Measurements from ENCODE around the gene KRTAP3-3.
"Not testable (repeated sequence)": the region's sequence is repeated elsewhere in the genome, so short reads cannot be mapped to it uniquely, and the experiment has no call there.

The KRTAP3-3 gene

GRCh38 chr17:40993839-40994238, at the start of gene KRTAP3-3:
Gene KRTAP3-3 (minus strand): TSS chr17:40994164. CDS start chr17:40994097, 67 bp downstream.
- no peak within 1 kb of the TSS for H3K27ac Mint-ChIP-seq (ENCODE audit: low read depth)
- no peaks in the 10 kb centered on the region for H3K36me3 Mint-ChIP-seq (ENCODE audit: insufficient read depth)
- DNase-seq (ENCODE audit: low spot score in 2 of 2) (no peak), ATAC-seq (replicated peaks; ENCODE audit: extremely low read depth, poor library complexity, severe bottlenecking) (no peak)
- H3K9me3 Mint-ChIP-seq, result no peaks in the 10 kb centered on the region
- peaks cover 85% of the 10 kb centered on the region for H3K27me3 Mint-ChIP-seq
- H3K4me3 Mint-ChIP-seq, result no peak within 1 kb of the TSS
- no peaks in the 10 kb centered on the region for H3K4me1 Mint-ChIP-seq

DNA sequence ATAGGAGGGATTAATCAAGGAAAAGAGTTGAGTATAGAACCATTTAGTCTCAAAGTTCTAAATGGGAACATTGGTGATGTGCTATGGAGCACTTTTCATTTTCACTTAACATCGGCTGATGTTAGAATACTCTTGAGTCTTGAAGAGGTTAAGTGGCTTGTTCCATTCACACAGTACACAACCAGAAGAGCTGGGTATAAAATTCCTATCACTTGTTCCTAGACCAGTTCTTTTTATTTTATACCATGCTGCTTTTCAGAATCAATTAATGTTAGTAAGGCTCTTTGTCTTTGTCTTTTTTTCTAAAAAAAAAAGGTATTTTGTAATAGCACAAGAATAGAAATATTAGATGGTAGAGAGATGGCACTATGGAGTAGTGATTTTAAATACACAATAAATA, 49.0 kb upstream of the KRTAP3-3 start:
- Mint-ChIP-seq H3K36me3 (ENCODE audit: insufficient read depth) (no peaks in the 10 kb centered on the region), H3K9me3 (no peaks in the 10 kb centered on the region), H3K4me1 (no peaks in the 10 kb centered on the region), H3K27ac (ENCODE audit: low read depth) (no peak overlapping the region), H3K4me3 (no peak overlapping the region), H3K27me3 (peaks cover 67% of the 10 kb centered on the region)
- no peak for ATAC-seq (replicated peaks; ENCODE audit: extremely low read depth, poor library complexity, severe bottlenecking)
- no peak for DNase-seq (ENCODE audit: low spot score in 2 of 2)

DNA sequence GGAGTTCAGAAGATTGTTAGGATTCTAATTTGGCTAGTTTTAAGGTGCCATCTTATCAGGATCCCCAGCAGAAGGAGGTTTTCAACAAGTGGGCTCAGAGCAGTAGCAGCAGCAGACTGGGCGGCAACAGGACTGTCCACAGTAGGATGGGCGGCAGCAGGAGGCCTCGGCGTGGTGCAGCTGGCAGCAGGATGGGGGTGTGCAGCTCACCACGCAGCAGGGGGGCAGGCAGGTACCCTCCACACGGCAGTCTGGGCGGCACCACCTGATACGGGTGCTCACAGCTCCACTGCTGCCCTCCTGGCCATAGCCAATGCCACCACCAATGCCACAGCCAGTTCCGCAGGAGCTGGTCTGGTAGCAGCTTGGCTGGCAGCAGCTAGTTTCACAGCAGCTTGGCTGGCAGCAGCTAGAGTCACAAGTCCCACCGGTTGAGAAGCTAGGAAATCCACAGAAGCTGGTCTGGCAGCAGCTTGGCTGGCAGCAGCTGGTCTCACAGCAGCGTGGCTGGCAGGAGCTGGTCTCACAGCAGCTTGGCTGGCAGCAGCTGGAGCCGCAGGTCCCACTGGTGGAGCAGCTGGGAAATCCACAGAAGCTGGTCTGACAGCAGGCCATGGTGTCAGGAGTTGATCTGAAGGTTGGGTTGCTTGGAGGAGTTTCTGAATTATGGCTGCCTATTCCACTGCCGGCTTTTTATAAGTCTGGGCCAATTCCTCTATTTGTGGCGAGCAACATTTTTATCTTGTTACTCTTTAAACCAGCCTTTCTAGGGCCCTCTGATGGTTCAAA, 47.0 kb upstream of the KRTAP3-3 start, which contains the start of gene KRTAP1-1:
KRTAP1-1 (minus strand) TSS at position 668 of the 789 bp plus-strand sequence; CDS start at position 615, 53 bp downstream.
- H3K4me1 Mint-ChIP-seq; H3K4me3 Mint-ChIP-seq; H3K9me3 Mint-ChIP-seq; H3K36me3 Mint-ChIP-seq (ENCODE audit: insufficient read depth); DNase-seq (ENCODE audit: low spot score in 2 of 2); H3K27ac Mint-ChIP-seq (ENCODE audit: low read depth); ATAC-seq (replicated peaks; ENCODE audit: extremely low read depth, poor library complexity, severe bottlenecking): not testable (repeated sequence)
- peaks cover 61% of the 10 kb centered on the region for H3K27me3 Mint-ChIP-seq

GRCh38 chr17:41037853-41038350, 43.9 kb upstream of the KRTAP3-3 start:
- H3K4me1 Mint-ChIP-seq, result no peaks in the 10 kb centered on the region
- no peak overlapping the region for H3K27ac Mint-ChIP-seq (ENCODE audit: low read depth)
- ATAC-seq (replicated peaks; ENCODE audit: extremely low read depth, poor library complexity, severe bottlenecking) (no peak), DNase-seq (ENCODE audit: low spot score in 2 of 2) (no peak)
- no peaks in the 10 kb centered on the region for H3K9me3 Mint-ChIP-seq
- H3K27me3 Mint-ChIP-seq, result peaks cover 74% of the 10 kb centered on the region
- H3K4me3 Mint-ChIP-seq, result no peak overlapping the region
- H3K36me3 Mint-ChIP-seq (ENCODE audit: insufficient read depth), result no peaks in the 10 kb centered on the region

DNA sequence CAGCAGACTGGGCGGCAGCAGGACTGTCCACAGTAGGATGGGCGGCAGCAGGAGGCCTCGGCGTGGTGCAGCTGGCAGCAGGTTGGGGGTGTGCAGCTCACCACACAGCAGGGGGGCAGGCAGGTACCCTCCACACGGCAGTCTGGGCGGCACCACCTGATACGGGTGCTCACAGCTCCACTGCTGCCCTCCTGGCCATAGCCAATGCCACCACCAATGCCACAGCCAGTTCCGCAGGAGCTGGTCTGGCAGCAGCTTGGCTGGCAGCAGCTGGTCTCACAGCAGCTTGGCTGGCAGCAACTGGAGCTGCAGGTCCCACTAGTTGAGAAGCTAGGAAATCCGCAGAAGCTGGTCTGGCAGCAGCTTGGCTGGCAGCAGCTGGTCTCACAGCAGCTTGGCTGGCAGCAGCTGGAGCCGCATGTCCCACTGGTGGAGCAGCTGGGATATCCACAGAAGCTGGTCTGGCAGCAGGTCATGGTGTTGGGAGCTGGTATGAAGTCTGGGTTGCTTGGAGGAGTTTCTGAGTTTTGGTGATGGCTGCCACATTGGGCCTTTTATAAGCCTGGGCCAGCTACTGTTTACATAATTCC, 40.5 kb upstream of the KRTAP3-3 start, which contains the start of gene KRTAP1-3:
KRTAP1-3 (minus strand) TSS at position 529 of the 590 bp plus-strand sequence; CDS start at position 476, 53 bp downstream.
- not testable (repeated sequence) for H3K4me3 Mint-ChIP-seq; H3K4me1 Mint-ChIP-seq; ATAC-seq (replicated peaks; ENCODE audit: extremely low read depth, poor library complexity, severe bottlenecking); H3K9me3 Mint-ChIP-seq; DNase-seq (ENCODE audit: low spot score in 2 of 2); H3K36me3 Mint-ChIP-seq (ENCODE audit: insufficient read depth); H3K27ac Mint-ChIP-seq (ENCODE audit: low read depth)
- H3K27me3 Mint-ChIP-seq, result peaks cover 69% of the 10 kb centered on the region

DNA sequence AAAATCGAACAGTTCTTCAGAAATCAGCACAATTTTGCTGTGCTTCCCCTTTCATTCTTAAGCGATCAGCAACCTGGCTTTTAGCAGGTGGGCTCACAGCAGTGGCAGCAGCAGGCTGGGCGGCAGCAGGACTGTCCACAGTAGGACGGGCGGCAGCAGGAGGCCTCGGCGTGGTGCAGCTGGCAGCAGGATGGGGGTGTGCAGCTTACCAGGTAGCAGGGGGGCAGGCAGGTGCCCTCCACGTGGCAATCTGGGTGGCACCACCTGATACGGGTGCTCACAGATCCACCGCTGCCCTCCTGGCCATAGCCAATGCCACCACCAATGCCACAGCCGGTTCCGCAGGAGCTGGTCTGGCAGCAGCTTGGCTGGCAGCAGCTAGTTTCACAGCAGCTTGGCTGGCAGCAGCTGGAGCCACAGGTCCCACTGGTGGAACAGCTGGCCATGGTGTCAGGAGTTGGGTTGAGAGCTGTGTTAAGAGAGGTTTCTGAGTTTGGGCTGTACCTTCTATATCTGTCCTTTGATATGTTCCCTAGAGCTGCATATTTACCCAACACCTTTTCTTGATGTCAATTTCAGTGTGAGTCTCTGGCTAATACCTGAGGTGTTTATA, 35.8 kb upstream of the KRTAP3-3 start, which contains the start of gene KRTAP1-4:
KRTAP1-4 (minus strand) TSS at position 563 of the 613 bp plus-strand sequence; CDS start at position 446, 117 bp downstream.
- Mint-ChIP-seq H3K36me3 (ENCODE audit: insufficient read depth) (no peaks in the 10 kb centered on the region), H3K4me1 (no peaks in the 10 kb centered on the region), H3K4me3 (no peak within 1 kb of the TSS), H3K27me3 (peaks cover 77% of the 10 kb centered on the region), H3K9me3 (no peaks in the 10 kb centered on the region), H3K27ac (ENCODE audit: low read depth) (no peak within 1 kb of the TSS)
- ATAC-seq (replicated peaks; ENCODE audit: extremely low read depth, poor library complexity, severe bottlenecking) (no peak), DNase-seq (ENCODE audit: low spot score in 2 of 2) (no peak)

- no peak for DNase-seq (ENCODE audit: low spot score in 2 of 2)
- H3K9me3 Mint-ChIP-seq, result no peaks in the 10 kb centered on the region
- peaks cover 82% of the 10 kb centered on the region for H3K27me3 Mint-ChIP-seq
- H3K4me1 Mint-ChIP-seq, result no peaks in the 10 kb centered on the region
- no peak for ATAC-seq (replicated peaks; ENCODE audit: extremely low read depth, poor library complexity, severe bottlenecking)
- H3K27ac Mint-ChIP-seq (ENCODE audit: low read depth), result no peak within 1 kb of the TSS
- H3K36me3 Mint-ChIP-seq (ENCODE audit: insufficient read depth), result no peaks in the 10 kb centered on the region
- H3K4me3 Mint-ChIP-seq, result no peak within 1 kb of the TSS
Measured at GRCh38 chr17:41026715-41027471, 32.9 kb upstream of the KRTAP3-3 start, which contains the start of gene KRTAP1-5. Gene KRTAP1-5 (minus strand): TSS chr17:41027208. CDS start chr17:41027155, 53 bp downstream.

DNA sequence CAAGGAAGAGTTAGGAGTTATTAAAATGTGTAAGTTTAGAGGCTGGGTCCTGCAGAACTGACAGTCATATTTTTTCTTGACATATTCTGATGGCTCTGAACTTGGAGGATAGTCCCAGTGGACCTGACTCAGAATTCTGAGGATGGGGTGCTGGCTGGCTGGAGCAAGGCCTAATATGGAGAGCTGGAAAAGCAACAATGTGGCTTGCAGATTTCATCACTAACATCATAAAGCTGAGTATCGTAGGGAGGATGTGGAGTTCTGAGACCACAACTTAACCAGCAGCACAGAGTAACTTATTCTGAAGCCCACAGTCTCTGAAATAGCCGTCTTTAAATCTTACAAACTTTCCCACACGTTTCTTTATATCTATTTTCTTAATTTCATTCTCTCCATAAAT, 30.7 kb upstream of the KRTAP3-3 start:
- DNase-seq (ENCODE audit: low spot score in 2 of 2), result no peak
- H3K27me3 Mint-ChIP-seq, result peaks cover 70% of the 10 kb centered on the region
- no peak for ATAC-seq (replicated peaks; ENCODE audit: extremely low read depth, poor library complexity, severe bottlenecking)
- H3K4me1 Mint-ChIP-seq, result no peaks in the 10 kb centered on the region
- H3K27ac Mint-ChIP-seq (ENCODE audit: low read depth), result no peak overlapping the region
- H3K9me3 Mint-ChIP-seq, result no peaks in the 10 kb centered on the region
- no peaks in the 10 kb centered on the region for H3K36me3 Mint-ChIP-seq (ENCODE audit: insufficient read depth)
- no peak overlapping the region for H3K4me3 Mint-ChIP-seq

GRCh38 chr17:41020336-41020735, 26.4 kb upstream of the KRTAP3-3 start:
- H3K27me3 Mint-ChIP-seq, result peaks cover 48% of the 10 kb centered on the region
- no peak overlapping the region for H3K4me3 Mint-ChIP-seq
- no peaks in the 10 kb centered on the region for H3K36me3 Mint-ChIP-seq (ENCODE audit: insufficient read depth)
- H3K4me1 Mint-ChIP-seq, result no peaks in the 10 kb centered on the region
- H3K27ac Mint-ChIP-seq (ENCODE audit: low read depth), result no peak overlapping the region
- ATAC-seq (replicated peaks; ENCODE audit: extremely low read depth, poor library complexity, severe bottlenecking) (no peak), DNase-seq (ENCODE audit: low spot score in 2 of 2) (no peak)
- H3K9me3 Mint-ChIP-seq, result no peaks in the 10 kb centered on the region

DNA sequence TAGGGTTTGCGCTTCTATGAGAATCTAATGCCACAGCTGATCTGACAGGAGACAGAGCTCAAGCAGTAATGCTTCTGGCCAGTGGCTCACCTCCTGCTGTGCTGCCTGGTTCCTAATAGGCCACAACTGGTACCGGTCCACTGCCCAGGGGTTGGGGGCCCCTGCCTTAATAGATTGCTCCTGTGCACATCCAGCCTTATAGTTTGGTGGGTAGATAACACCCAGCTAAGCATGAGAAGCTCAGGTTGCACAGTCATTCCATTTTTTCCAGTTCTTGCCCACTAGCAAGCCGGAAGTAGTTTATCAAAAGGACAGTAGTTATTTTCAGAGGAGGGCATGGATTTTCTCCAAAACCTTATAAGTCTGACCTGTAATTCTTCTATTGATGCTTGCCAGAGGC, 25.5 kb upstream of the KRTAP3-3 start:
- no peak for ATAC-seq (replicated peaks; ENCODE audit: extremely low read depth, poor library complexity, severe bottlenecking)
- no peaks in the 10 kb centered on the region for H3K9me3 Mint-ChIP-seq
- H3K4me3 Mint-ChIP-seq, result no peak overlapping the region
- H3K36me3 Mint-ChIP-seq (ENCODE audit: insufficient read depth), result no peaks in the 10 kb centered on the region
- no peak overlapping the region for H3K27ac Mint-ChIP-seq (ENCODE audit: low read depth)
- peaks cover 46% of the 10 kb centered on the region for H3K27me3 Mint-ChIP-seq
- DNase-seq (ENCODE audit: low spot score in 2 of 2), result no peak
- no peaks in the 10 kb centered on the region for H3K4me1 Mint-ChIP-seq

DNA sequence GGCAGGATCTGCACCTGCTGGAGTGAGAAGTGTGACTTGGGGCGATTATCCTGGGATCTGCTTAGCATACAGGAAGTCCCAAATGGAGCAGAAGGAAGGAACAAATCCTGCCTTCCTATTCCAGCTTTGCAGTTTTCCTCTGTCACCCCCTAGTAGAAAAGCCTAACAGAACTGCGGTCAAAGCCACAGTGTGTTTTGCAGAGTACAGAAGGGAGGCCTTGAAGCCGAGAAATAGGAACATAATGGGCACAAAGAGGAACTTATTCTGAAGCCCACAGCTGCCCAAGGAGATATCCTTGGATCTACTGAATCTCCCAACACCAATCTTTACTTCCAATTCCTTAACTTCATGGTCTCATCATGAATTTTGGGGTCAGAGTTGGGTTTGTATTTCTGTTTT, 24.6 kb upstream of the KRTAP3-3 start:
- H3K4me1 Mint-ChIP-seq, result no peaks in the 10 kb centered on the region
- DNase-seq (ENCODE audit: low spot score in 2 of 2) (no peak), ATAC-seq (replicated peaks; ENCODE audit: extremely low read depth, poor library complexity, severe bottlenecking) (no peak)
- no peak overlapping the region for H3K4me3 Mint-ChIP-seq
- no peak overlapping the region for H3K27ac Mint-ChIP-seq (ENCODE audit: low read depth)
- no peaks in the 10 kb centered on the region for H3K9me3 Mint-ChIP-seq
- no peaks in the 10 kb centered on the region for H3K36me3 Mint-ChIP-seq (ENCODE audit: insufficient read depth)
- peaks cover 41% of the 10 kb centered on the region for H3K27me3 Mint-ChIP-seq
